HepG2 (cell line): Measurements from ENCODE around the gene MCOLN1. TPM values are rescaled to one million over a fixed set of nuclear protein-coding genes. Genes with fewer than 3 reads are reported as not detected.

Source experiments
- E2F5 ChIP-seq: sonication (generic); formaldehyde crosslinking; conservative IDR thresholded peaks from 2 replicates; pipeline ENCODE4 v1.4.0; 2020; ENCODE audit warnings: missing genetic modification reagents
- ERF ChIP-seq: IDR thresholded peaks from 2 replicates; pipeline ENCODE4 v1.6.1; 2018; ENCODE audit warnings: missing biosample characterization, missing genetic modification reagents
- FUBP1 ChIP-seq: sonication (generic); formaldehyde crosslinking; IDR thresholded peaks from 2 replicates; pipeline ENCODE4 v1.5.1; 2020; ENCODE audit warnings: missing genetic modification reagents, mild to moderate bottlenecking, borderline replicate concordance
- KDM1A ChIP-seq: IDR thresholded peaks from 2 replicates; pipeline ENCODE4 v1.6.1; 2016; ENCODE audit warnings: missing compliant biosample characterization
- NR1H2 ChIP-seq: sonication (generic); formaldehyde crosslinking; IDR thresholded peaks from 2 replicates; pipeline ENCODE4 v1.8.1; 2022; ENCODE audit warnings: low read depth, missing genetic modification reagents, borderline replicate concordance
- SNAI1 ChIP-seq: sonication (generic); formaldehyde crosslinking; IDR thresholded peaks from 2 replicates; pipeline ENCODE4 v1.5.0; 2020; ENCODE audit warnings: mild to moderate bottlenecking, missing genetic modification reagents, borderline replicate concordance
- ZBTB8A ChIP-seq: sonication (generic); formaldehyde crosslinking; IDR thresholded peaks from 2 replicates; pipeline ENCODE4 v1.4.0; 2020; ENCODE audit warnings: mild to moderate bottlenecking, low read depth, missing genetic modification reagents, borderline replicate concordance
- ZNF503 ChIP-seq: sonication (generic); formaldehyde crosslinking; IDR thresholded peaks from 2 replicates; pipeline ENCODE4 v1.4.0; 2020; ENCODE audit warnings: missing genetic modification reagents
- ZNF772 ChIP-seq: sonication (generic); formaldehyde crosslinking; IDR thresholded peaks from 2 replicates; pipeline ENCODE4 v1.5.0; 2020; ENCODE audit warnings: mild to moderate bottlenecking, missing genetic modification reagents
- polyA plus RNA-seq, 8 experiments: library from polyadenylated mRNA; depleted of rRNA in 3 of 8; stranded (reverse) in 7 of 8; unstranded in 1 of 8; fragments of >200 nt; fragmentation: Illumina TruSeq in 4 of 8; extraction: Trizol in 4 of 8; gene quantifications; 2 replicates each; pipeline versions ENCODE4 v1.2.1 to v1.2.3, GENCODE V29; 2011 to 2016; ENCODE audit warnings: low read depth in 4 of 8, missing spikeins in 1 of 8, mixed read lengths in 1 of 8; ENCODE audit not compliant: insufficient read depth in 1 of 8
- total RNA-seq, 5 experiments: library from RNA; depleted of rRNA; stranded (reverse); fragments of >200 nt; fragmentation: Illumina TruSeq; extraction: Trizol; gene quantifications; 2 replicates each; pipeline ENCODE4 v1.2.3, GENCODE V29; 2016; ENCODE audit warnings: low read depth in 1 of 5
- TF ChIP-seq, protein P1 (sequence below): IDR thresholded peaks from 2 replicates; pipeline ENCODE4 v1.6.1; 2016; ENCODE audit warnings: low read depth, missing genetic modification reagents, missing compliant biosample characterization
- TF ChIP-seq, protein P2 (sequence below): sonication (generic); formaldehyde crosslinking; IDR thresholded peaks from 2 replicates; pipeline ENCODE4 v1.4.0; 2020; ENCODE audit warnings: missing genetic modification reagents
- TF ChIP-seq, protein P3 (sequence below): sonication (generic); formaldehyde crosslinking; conservative IDR thresholded peaks from 2 replicates; pipeline ENCODE4 v1.8.0; 2022; ENCODE audit warnings: missing genetic modification reagents

MCOLN1 gene
- total and polyA plus RNA-seq, 2 of the 13 experiments (the other 11 are each of a cell fraction or from before 2014, with no cell fraction given): 3.4 to 15.7 TPM

- TF ChIP-seq, protein P1, sequence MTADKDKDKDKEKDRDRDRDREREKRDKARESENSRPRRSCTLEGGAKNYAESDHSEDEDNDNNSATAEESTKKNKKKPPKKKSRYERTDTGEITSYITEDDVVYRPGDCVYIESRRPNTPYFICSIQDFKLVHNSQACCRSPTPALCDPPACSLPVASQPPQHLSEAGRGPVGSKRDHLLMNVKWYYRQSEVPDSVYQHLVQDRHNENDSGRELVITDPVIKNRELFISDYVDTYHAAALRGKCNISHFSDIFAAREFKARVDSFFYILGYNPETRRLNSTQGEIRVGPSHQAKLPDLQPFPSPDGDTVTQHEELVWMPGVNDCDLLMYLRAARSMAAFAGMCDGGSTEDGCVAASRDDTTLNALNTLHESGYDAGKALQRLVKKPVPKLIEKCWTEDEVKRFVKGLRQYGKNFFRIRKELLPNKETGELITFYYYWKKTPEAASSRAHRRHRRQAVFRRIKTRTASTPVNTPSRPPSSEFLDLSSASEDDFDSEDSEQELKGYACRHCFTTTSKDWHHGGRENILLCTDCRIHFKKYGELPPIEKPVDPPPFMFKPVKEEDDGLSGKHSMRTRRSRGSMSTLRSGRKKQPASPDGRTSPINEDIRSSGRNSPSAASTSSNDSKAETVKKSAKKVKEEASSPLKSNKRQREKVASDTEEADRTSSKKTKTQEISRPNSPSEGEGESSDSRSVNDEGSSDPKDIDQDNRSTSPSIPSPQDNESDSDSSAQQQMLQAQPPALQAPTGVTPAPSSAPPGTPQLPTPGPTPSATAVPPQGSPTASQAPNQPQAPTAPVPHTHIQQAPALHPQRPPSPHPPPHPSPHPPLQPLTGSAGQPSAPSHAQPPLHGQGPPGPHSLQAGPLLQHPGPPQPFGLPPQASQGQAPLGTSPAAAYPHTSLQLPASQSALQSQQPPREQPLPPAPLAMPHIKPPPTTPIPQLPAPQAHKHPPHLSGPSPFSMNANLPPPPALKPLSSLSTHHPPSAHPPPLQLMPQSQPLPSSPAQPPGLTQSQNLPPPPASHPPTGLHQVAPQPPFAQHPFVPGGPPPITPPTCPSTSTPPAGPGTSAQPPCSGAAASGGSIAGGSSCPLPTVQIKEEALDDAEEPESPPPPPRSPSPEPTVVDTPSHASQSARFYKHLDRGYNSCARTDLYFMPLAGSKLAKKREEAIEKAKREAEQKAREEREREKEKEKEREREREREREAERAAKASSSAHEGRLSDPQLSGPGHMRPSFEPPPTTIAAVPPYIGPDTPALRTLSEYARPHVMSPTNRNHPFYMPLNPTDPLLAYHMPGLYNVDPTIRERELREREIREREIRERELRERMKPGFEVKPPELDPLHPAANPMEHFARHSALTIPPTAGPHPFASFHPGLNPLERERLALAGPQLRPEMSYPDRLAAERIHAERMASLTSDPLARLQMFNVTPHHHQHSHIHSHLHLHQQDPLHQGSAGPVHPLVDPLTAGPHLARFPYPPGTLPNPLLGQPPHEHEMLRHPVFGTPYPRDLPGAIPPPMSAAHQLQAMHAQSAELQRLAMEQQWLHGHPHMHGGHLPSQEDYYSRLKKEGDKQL (CRISPR knock-in tag): peak; percentile 76; the same call in 1 of the 2 replicates
- TF ChIP-seq ZBTB8A (CRISPR knock-in tag) (peak; percentile 58; the same call in 1 of the 2 replicates), ZNF503 (CRISPR knock-in tag) (peak; percentile 80), NR1H2 (peak; percentile 86; the same call in 1 of the 2 replicates), E2F5 (peak; percentile 96), FUBP1 (CRISPR knock-in tag) (no peak), KDM1A (CRISPR knock-in tag) (no peak), ZNF772 (CRISPR knock-in tag) (peak; percentile 91; the same call in 1 of the 2 replicates), SNAI1 (CRISPR knock-in tag) (peak; percentile 99), ERF (CRISPR knock-in tag) (peak; percentile 99)
- TF ChIP-seq, protein P2, sequence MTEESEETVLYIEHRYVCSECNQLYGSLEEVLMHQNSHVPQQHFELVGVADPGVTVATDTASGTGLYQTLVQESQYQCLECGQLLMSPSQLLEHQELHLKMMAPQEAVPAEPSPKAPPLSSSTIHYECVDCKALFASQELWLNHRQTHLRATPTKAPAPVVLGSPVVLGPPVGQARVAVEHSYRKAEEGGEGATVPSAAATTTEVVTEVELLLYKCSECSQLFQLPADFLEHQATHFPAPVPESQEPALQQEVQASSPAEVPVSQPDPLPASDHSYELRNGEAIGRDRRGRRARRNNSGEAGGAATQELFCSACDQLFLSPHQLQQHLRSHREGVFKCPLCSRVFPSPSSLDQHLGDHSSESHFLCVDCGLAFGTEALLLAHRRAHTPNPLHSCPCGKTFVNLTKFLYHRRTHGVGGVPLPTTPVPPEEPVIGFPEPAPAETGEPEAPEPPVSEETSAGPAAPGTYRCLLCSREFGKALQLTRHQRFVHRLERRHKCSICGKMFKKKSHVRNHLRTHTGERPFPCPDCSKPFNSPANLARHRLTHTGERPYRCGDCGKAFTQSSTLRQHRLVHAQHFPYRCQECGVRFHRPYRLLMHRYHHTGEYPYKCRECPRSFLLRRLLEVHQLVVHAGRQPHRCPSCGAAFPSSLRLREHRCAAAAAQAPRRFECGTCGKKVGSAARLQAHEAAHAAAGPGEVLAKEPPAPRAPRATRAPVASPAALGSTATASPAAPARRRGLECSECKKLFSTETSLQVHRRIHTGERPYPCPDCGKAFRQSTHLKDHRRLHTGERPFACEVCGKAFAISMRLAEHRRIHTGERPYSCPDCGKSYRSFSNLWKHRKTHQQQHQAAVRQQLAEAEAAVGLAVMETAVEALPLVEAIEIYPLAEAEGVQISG: peak; percentile 89
- TF ChIP-seq, protein P3, sequence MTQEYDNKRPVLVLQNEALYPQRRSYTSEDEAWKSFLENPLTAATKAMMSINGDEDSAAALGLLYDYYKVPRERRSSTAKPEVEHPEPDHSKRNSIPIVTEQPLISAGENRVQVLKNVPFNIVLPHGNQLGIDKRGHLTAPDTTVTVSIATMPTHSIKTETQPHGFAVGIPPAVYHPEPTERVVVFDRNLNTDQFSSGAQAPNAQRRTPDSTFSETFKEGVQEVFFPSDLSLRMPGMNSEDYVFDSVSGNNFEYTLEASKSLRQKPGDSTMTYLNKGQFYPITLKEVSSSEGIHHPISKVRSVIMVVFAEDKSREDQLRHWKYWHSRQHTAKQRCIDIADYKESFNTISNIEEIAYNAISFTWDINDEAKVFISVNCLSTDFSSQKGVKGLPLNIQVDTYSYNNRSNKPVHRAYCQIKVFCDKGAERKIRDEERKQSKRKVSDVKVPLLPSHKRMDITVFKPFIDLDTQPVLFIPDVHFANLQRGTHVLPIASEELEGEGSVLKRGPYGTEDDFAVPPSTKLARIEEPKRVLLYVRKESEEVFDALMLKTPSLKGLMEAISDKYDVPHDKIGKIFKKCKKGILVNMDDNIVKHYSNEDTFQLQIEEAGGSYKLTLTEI: no peak
Measured at GRCh38 chr19:7562646-7563393, 40.4 kb downstream of the MCOLN1 start (continued).
